ENCODE results near the gene GHR.

- TF ChIP-seq CTCF (tag by site-specific recombination; IDR thresholded peaks at IDR 0.05) = no peak
- TF ChIP-seq ZNF24 (tag by site-specific recombination; IDR thresholded peaks at IDR 0.05) = no peak
- TF ChIP-seq REST (tag by site-specific recombination; IDR thresholded peaks at IDR 0.05) = no peak
- no peak for TF ChIP-seq BCL11B (tag by site-specific recombination; IDR thresholded peaks at IDR 0.05; ENCODE audit: low read depth)
- no peak for TF ChIP-seq ZNF555 (tag by site-specific recombination; conservative IDR thresholded peaks at IDR 0.05)
- no peak for TF ChIP-seq ZNF433 (tag by site-specific recombination; IDR thresholded peaks at IDR 0.05; ENCODE audit: low read depth)
- TF ChIP-seq HOXA7 (CRISPR knock-in tag; IDR thresholded peaks at IDR 0.05; ENCODE audit: borderline replicate concordance) = no peak
- TF ChIP-seq, protein P1, sequence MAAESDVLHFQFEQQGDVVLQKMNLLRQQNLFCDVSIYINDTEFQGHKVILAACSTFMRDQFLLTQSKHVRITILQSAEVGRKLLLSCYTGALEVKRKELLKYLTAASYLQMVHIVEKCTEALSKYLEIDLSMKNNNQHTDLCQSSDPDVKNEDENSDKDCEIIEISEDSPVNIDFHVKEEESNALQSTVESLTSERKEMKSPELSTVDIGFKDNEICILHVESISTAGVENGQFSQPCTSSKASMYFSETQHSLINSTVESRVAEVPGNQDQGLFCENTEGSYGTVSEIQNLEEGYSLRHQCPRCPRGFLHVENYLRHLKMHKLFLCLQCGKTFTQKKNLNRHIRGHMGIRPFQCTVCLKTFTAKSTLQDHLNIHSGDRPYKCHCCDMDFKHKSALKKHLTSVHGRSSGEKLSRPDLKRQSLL (tag by site-specific recombination; IDR thresholded peaks at IDR 0.05) = no peak
- no peak for TF ChIP-seq MYNN (tag by site-specific recombination; IDR thresholded peaks at IDR 0.05; ENCODE audit: borderline replicate concordance)
- TF ChIP-seq SP3 (tag by site-specific recombination; IDR thresholded peaks at IDR 0.05) = no peak
- no peak for TF ChIP-seq ZNF140 (tag by site-specific recombination; IDR thresholded peaks at IDR 0.05)
- TF ChIP-seq ZNF274 (IDR thresholded peaks at IDR 0.05; ENCODE audit: low read length) = no peak
- no peak for TF ChIP-seq ZNF274 (tag by site-specific recombination; IDR thresholded peaks at IDR 0.05; ENCODE audit: borderline replicate concordance)
Measured at GRCh38 chr5:42770003-42770402, 346.8 kb downstream of the GHR start.
